ENCODE results near the gene COL25A1. TPM values are rescaled to one million over a fixed set of nuclear protein-coding genes. Genes with fewer than 3 reads are reported as not detected.

COL25A1 gene
- total RNA-seq, 1 experiment from 2014 or later, result not detected

GRCh38 chr4:109040441-109040840, 262.0 kb downstream of the COL25A1 start:
- H3K4me2 ChIP-seq (ENCODE audit: low read length), result no peak overlapping the region
- no peak overlapping the region for H3K4me3 ChIP-seq (replicated peaks in 1 of 2; ENCODE audit: low read depth in 1 of 2, low read length in 2 of 2)
- ChIA-PET RAD21 (ENCODE audit: low non-redundant PET in 1 of 2, low total read pairs in 2 of 2, uncharacterized antibody in 2 of 2, unreplicated experiment in 2 of 2) (no interaction called here), POLR2A (no interaction called here), CTCF (no interaction called here)
- H3K27me3 ChIP-seq (ENCODE audit: insufficient read depth, low read length), result peaks cover 67% of the 10 kb centered on the region
- intact Hi-C loops (cut with micrococcal nuclease), result no loop called here
- H3K79me2 ChIP-seq (ENCODE audit: insufficient read depth, low read length), result no peaks in the 10 kb centered on the region
- no peak for DNase-seq (ENCODE audit: low read depth, low spot score)
- no peaks in the 10 kb centered on the region for H3K9me2 ChIP-seq (ENCODE audit: insufficient read depth)
- H3K36me3 ChIP-seq (ENCODE audit: control insufficient read depth in 1 of 2, insufficient read depth in 2 of 2, low read length in 2 of 2), result no peaks in the 10 kb centered on the region
- no peak overlapping the region for H3K27ac ChIP-seq (ENCODE audit: low read depth, low read length)
- no peak overlapping the region for H2AFZ ChIP-seq (ENCODE audit: low read depth, low read length, poor library complexity, severe bottlenecking)
- ATAC-seq, result no peak
- no peaks in the 10 kb centered on the region for H3K4me1 ChIP-seq (ENCODE audit: control insufficient read depth in 1 of 2, insufficient read depth in 2 of 2, low read length in 2 of 2)
- TF ChIP-seq TCF7L2 (IDR thresholded peaks at IDR 0.05; ENCODE audit: borderline replicate concordance, extremely low read depth, insufficient read depth, insufficient read length) (no peak), CBX3 (IDR thresholded peaks at IDR 0.05; ENCODE audit: low read depth) (no peak), SIN3A (IDR thresholded peaks at IDR 0.05; ENCODE audit: low read depth) (no peak), ELF1 (IDR thresholded peaks at IDR 0.05; ENCODE audit: borderline replicate concordance, low read depth) (no peak)
- BruUV-seq (replicated peaks), result no TSS peak
- no peaks in the 10 kb centered on the region for H3K9me3 ChIP-seq (ENCODE audit: control insufficient read depth in 1 of 2, insufficient read depth in 1 of 2, low read depth in 1 of 2, low read length in 2 of 2)
- H4K20me1 ChIP-seq (ENCODE audit: insufficient read depth), result no peaks in the 10 kb centered on the region; the same call in 1 of the 2 replicates
- no peak overlapping the region for H3K9ac ChIP-seq (ENCODE audit: low read length)

GRCh38 chr4:109037026-109037425, 265.4 kb downstream of the COL25A1 start:
- ATAC-seq, result no peak
- BruUV-seq (replicated peaks), result no TSS peak
- Histone ChIP-seq H3K4me3 (replicated peaks in 1 of 2; ENCODE audit: low read depth in 1 of 2, low read length in 2 of 2) (no peak overlapping the region), H3K9me3 (ENCODE audit: control insufficient read depth in 1 of 2, insufficient read depth in 1 of 2, low read depth in 1 of 2, low read length in 2 of 2) (no peaks in the 10 kb centered on the region), H3K36me3 (ENCODE audit: control insufficient read depth in 1 of 2, insufficient read depth in 2 of 2, low read length in 2 of 2) (no peaks in the 10 kb centered on the region), H3K4me2 (ENCODE audit: low read length) (no peak overlapping the region), H3K9ac (ENCODE audit: low read length) (no peak overlapping the region), H3K4me1 (ENCODE audit: control insufficient read depth in 1 of 2, insufficient read depth in 2 of 2, low read length in 2 of 2) (no peaks in the 10 kb centered on the region), H3K27ac (ENCODE audit: low read depth, low read length) (no peak overlapping the region), H3K79me2 (ENCODE audit: insufficient read depth, low read length) (no peaks in the 10 kb centered on the region), H3K27me3 (ENCODE audit: insufficient read depth, low read length) (peaks cover 49% of the 10 kb centered on the region), H2AFZ (ENCODE audit: low read depth, low read length, poor library complexity, severe bottlenecking) (no peak overlapping the region), H4K20me1 (ENCODE audit: insufficient read depth) (no peaks in the 10 kb centered on the region; the same call in 1 of the 2 replicates), H3K9me2 (ENCODE audit: insufficient read depth) (no peaks in the 10 kb centered on the region)
- ChIA-PET CTCF (no interaction called here), POLR2A (no interaction called here), RAD21 (ENCODE audit: low non-redundant PET in 1 of 2, low total read pairs in 2 of 2, uncharacterized antibody in 2 of 2, unreplicated experiment in 2 of 2) (no interaction called here)
- intact Hi-C loops (cut with micrococcal nuclease), result no loop called here
- TF ChIP-seq EZH2 (IDR thresholded peaks at IDR 0.05), result no peak
- TF ChIP-seq SIN3A (IDR thresholded peaks at IDR 0.05; ENCODE audit: low read depth), result no peak
- no peak for TF ChIP-seq POLR2AphosphoS5 (IDR thresholded peaks at IDR 0.05; ENCODE audit: low read depth, low read length)
- no peak for TF ChIP-seq MAX (IDR thresholded peaks at IDR 0.05)
- no peak for TF ChIP-seq ZFX (IDR thresholded peaks at IDR 0.05)
- no peak for TF ChIP-seq YY1 (IDR thresholded peaks at IDR 0.05; ENCODE audit: extremely low read depth, insufficient replicate concordance, low read depth, low read length)
- no peak for TF ChIP-seq SRF (IDR thresholded peaks at IDR 0.05; ENCODE audit: low read depth)
- no peak for TF ChIP-seq CBX3 (IDR thresholded peaks at IDR 0.05; ENCODE audit: low read depth)
- TF ChIP-seq EGR1 (IDR thresholded peaks at IDR 0.05; ENCODE audit: low read depth), result no peak
- TF ChIP-seq ELF1 (IDR thresholded peaks at IDR 0.05; ENCODE audit: borderline replicate concordance, low read depth), result no peak
- no peak for TF ChIP-seq ATF3 (IDR thresholded peaks at IDR 0.05)
- no peak for TF ChIP-seq POLR2A (IDR thresholded peaks at IDR 0.05; ENCODE audit: borderline replicate concordance, extremely low read depth, insufficient read depth, insufficient read length)
- DNase-seq (ENCODE audit: low read depth, low spot score), result no peak
